ENCODE data around the gene KIAA0753. TPM values are rescaled to one million over a fixed set of nuclear protein-coding genes. Genes with fewer than 3 reads are reported as not detected.

Gene KIAA0753
- total and polyA plus RNA-seq, 2 of the 4 experiments (the other 2 are of a cell fraction), result 10.2 to 17.6 TPM

- dilution Hi-C loops (cut with HindIII; ENCODE audit: low sequenced_read_pairs, unreplicated experiment), result no loop called here
Measured at GRCh38 chr17:6639586-6640535, 650 bp downstream of the KIAA0753 start.

More at GRCh38 chr17:6639586-6640535, 650 bp downstream of the KIAA0753 start:
- BruUV-seq (replicated peaks), result no TSS peak
- no peaks in the 10 kb centered on the region; the same call in 1 of the 2 replicates for H4K20me1 ChIP-seq (ENCODE audit: insufficient read depth, low read length)
- H2BK5ac ChIP-seq (ENCODE audit: low read depth, low read length, poor library complexity, severe bottlenecking), result peak overlapping the region; percentile 78
- H3K27me3 ChIP-seq (ENCODE audit: control insufficient read depth, insufficient read depth, low read length), result no peaks in the 10 kb centered on the region
- no peaks in the 10 kb centered on the region for H3K9me3 ChIP-seq (ENCODE audit: control insufficient read depth, insufficient read depth, low read length)
- peak overlapping the region; percentile 6; the same call in 1 of the 2 replicates for H2BK120ac ChIP-seq (ENCODE audit: low read depth, low read length)
- no peak overlapping the region for H2BK15ac ChIP-seq (ENCODE audit: low read depth, low read length)
- peak overlapping the region; percentile 81 for H3K4me2 ChIP-seq (ENCODE audit: low read depth, low read length)
- H2BK20ac ChIP-seq (ENCODE audit: low read depth, low read length), result no peak overlapping the region
- ChIA-PET POLR2A (ENCODE audit: unreplicated experiment) (interaction anchor here (1.0 kb wide), 1 partner anchor 13 kb away, joined by 3 read pairs; no protein-coding TSS in a partner anchor), CTCF (no interaction called here)
- peak overlapping the region; percentile 94 for H3K9ac ChIP-seq (ENCODE audit: low read depth, low read length)
- 0 out of 2 replicates have a peak, but pooled peaks cover 5% of the 10 kb centered on the region for H3K9me1 ChIP-seq (ENCODE audit: insufficient read depth, low read length)
- peak overlapping the region; percentile 87 for H2AK5ac ChIP-seq (ENCODE audit: low read depth, low read length)
- peak overlapping the region; percentile 81 for H3K4me3 ChIP-seq (ENCODE audit: insufficient read depth, low read depth, low read length)
- peak overlapping the region; percentile 88 for H3K14ac ChIP-seq (replicated peaks; ENCODE audit: low read depth, low read length)
- H2AFZ ChIP-seq (replicated peaks; ENCODE audit: low read length, poor library complexity), result peak overlapping the region; percentile 100
- peak overlapping the region; percentile 73 for H3K4ac ChIP-seq (ENCODE audit: low read depth, low read length)
- peaks cover 9% of the 10 kb centered on the region for H3K4me1 ChIP-seq (ENCODE audit: control insufficient read depth, insufficient read depth, low read length)
- peak overlapping the region; percentile 38 for H3K56ac ChIP-seq (ENCODE audit: extremely low read depth, insufficient read depth, low read length)
- TF ChIP-seq FOS (IDR thresholded peaks at IDR 0.05; ENCODE audit: low read depth, low read length) (no peak), CHD1 (IDR thresholded peaks at IDR 0.05; ENCODE audit: low read depth, low read length) (no peak), POLR2A (IDR thresholded peaks at IDR 0.05; ENCODE audit: low read depth, low read length) (no peak), USF2 (IDR thresholded peaks at IDR 0.05; ENCODE audit: low read depth, low read length) (no peak), RAD21 (IDR thresholded peaks at IDR 0.05; ENCODE audit: low read length) (no peak), BHLHE40 (IDR thresholded peaks at IDR 0.05; ENCODE audit: low read depth, low read length) (no peak), CTCF (conservative IDR thresholded peaks at IDR 0.05; ENCODE audit: low read depth, low read length) (no peak), ELK1 (IDR thresholded peaks at IDR 0.05; ENCODE audit: borderline replicate concordance, low read depth, low read length) (no peak), MXI1 (IDR thresholded peaks at IDR 0.05; ENCODE audit: borderline replicate concordance, low read depth, low read length) (no peak; the same call in 1 of the 2 replicates), RFX5 (IDR thresholded peaks at IDR 0.05; ENCODE audit: low read depth, low read length) (no peak)
- peak overlapping the region; percentile 57; the same call in 1 of the 2 replicates for H4K5ac ChIP-seq (ENCODE audit: low read depth, low read length)
- no peak overlapping the region; the same call in 1 of the 2 replicates for H3K18ac ChIP-seq (ENCODE audit: low read depth, low read length)
- H4K91ac ChIP-seq (ENCODE audit: insufficient read depth, low read depth, low read length), result peak overlapping the region; percentile 81
- 1% methylated on average over 27 of the region's 67 CpGs; no CpG with 5 or more reads in 1 of the 2 experiments for WGBS, 2 experiments (ENCODE audit: extremely low coverage in 2 of 2, insufficient read length in 1 of 2)
- peaks cover 5% of the 10 kb centered on the region for H3K36me3 ChIP-seq (ENCODE audit: control insufficient read depth, insufficient read depth, low read length)
- peak overlapping the region; percentile 89 to 99 for H4K8ac ChIP-seq (ENCODE audit: low read depth in 2 of 2, low read length in 2 of 2)
- intact Hi-C loops (cut with micrococcal nuclease) (loop anchor here (1.0 to 5.0 kb wide), 2 partner anchors 167 to 198 kb away; partner anchors contain the start of gene PIMREG), in situ Hi-C loops (cut with MboI; ENCODE audit: low sequenced_read_pairs) (loop anchor here (10.0 kb wide), 1 partner anchor 165 kb away; no protein-coding TSS in a partner anchor)
- ATAC-seq (ENCODE audit: low read depth) (peak; percentile 42), DNase-seq (peak; percentile 38)
- H2AK9ac ChIP-seq (replicated peaks; ENCODE audit: low read depth, low read length, poor library complexity), result peak overlapping the region; percentile 94
- H3K27ac ChIP-seq (ENCODE audit: insufficient read depth, low read length), result peak overlapping the region; percentile 93
- H3K79me1 ChIP-seq (ENCODE audit: low read depth in 1 of 2, low read length in 2 of 2), result peaks cover 9 to 75% of the 10 kb centered on the region in 2 experiments
- peak overlapping the region; percentile 89 for H3K23ac ChIP-seq (ENCODE audit: low read depth, low read length)
